ENCODE data around the gene PMS1. TPM values are rescaled to one million over a fixed set of nuclear protein-coding genes. Genes with fewer than 3 reads are reported as not detected.

The PMS1 gene
- total RNA-seq, 6 donors from 2014 or later: 6.7 to 27.1 (median 20.0) TPM

DNA sequence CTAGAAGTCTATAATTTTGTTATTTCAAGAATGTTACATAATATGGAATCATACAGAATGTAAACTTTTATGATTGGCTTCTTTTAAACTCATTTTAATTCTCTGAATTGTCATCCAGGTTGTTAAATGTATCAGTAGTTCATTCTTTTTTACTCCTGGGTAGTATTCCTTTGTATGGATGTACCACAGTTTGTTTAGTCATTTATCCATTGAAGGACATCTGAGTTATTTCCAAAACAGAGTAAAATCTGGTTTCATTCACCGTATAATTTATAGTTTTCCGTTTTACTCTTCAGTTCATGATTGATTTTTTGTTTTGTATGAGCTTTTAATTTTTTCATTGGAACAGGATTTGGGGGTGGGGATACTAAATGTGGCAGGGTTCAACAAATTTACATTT is 132.4 kb downstream of the PMS1 start:
- 83 to 93% methylated on average over 2 of the region's 2 CpGs for WGBS, 2 donors

More for the DNA sequence above, 132.4 kb downstream of the PMS1 start:
- Histone ChIP-seq H3K36me3 (no peaks in the 10 kb centered on the region), H3K4me3 (no peak overlapping the region), H3K27ac (no peak overlapping the region), H3K4me1 (no peaks in the 10 kb centered on the region), H3K9me3 (no peaks in the 10 kb centered on the region), H3K27me3 (no peaks in the 10 kb centered on the region)
- TF ChIP-seq POLR2AphosphoS5 (IDR thresholded peaks at IDR 0.05) (no peak), CTCF (IDR thresholded peaks at IDR 0.05) (no peak), EP300 (IDR thresholded peaks at IDR 0.05) (no peak), POLR2A (IDR thresholded peaks at IDR 0.05) (no peak)
- ATAC-seq (ENCODE audit: low FRiP score in 2 of 2) (no peak), DNase-seq (no peak)

Other genes with a start within 250 kb of the PMS1 start
- gene SLC40A1, start 203.7 kb upstream of the PMS1 start, total RNA-seq: 100 to 1,000 TPM in 5 of 6 donors, 10 to 100 TPM in 1; 67.4 to 154 (median 131) TPM
- gene ASNSD1, start 123.0 kb upstream of the PMS1 start, total RNA-seq: 10 to 100 TPM; 29.5 to 49.6 (median 34.3) TPM
- gene ANKAR, start 109.8 kb upstream of the PMS1 start, total RNA-seq: 10 to 100 TPM in 1 of 6 donors, 1 to 10 TPM in 5; 8.0 to 13.1 (median 9.2) TPM
- gene OSGEPL1, start 21.7 kb upstream of the PMS1 start, total RNA-seq: 10 to 100 TPM in 1 of 6 donors, 1 to 10 TPM in 5; 3.6 to 14.5 (median 5.4) TPM
- gene ORMDL1, start 111 bp upstream of the PMS1 start, total RNA-seq: 100 to 1,000 TPM in 1 of 6 donors, 10 to 100 TPM in 5; 37.4 to 167 (median 57.2) TPM

All from upper lobe of left lung (tissue), 6 donors.